Measurements from ENCODE around the gene ZNF436. TPM values are rescaled to one million over a fixed set of nuclear protein-coding genes. Genes with fewer than 3 reads are reported as not detected.

The ZNF436 gene
- total RNA-seq, 6 experiments from 2014 or later = 2.8 to 4.5 (median 3.4) TPM

DNA sequence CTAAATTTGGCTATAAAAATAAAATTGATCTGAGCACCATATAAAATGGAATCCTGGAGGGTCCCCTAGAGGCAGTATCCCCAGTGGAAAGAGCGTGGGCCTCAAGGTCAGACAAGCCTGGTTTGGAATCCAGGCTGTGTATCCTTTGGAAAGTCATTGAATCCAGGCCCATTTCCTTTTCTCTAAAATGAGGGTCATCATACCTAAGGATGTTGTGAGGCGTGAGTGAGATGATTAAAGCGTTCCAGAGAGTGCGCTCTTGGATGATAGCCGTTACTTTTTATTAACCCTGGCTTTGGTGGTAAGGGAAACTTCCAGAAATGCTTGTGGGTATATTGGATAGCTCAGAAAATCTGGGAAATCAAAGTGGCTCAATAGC lies 683 bp upstream of the ZNF436 start:
- DNase-seq = no peak
- no peaks in the 10 kb centered on the region for H3K27me3 ChIP-seq
- no peak overlapping the region for H3K4me3 ChIP-seq
- peaks cover 0 to 20% (median 7%) of the 10 kb centered on the region in 4 donors for H3K4me1 ChIP-seq
- peak overlapping the region; percentile 63 to 100 (median 98) for H3K27ac ChIP-seq
- WGBS (ENCODE audit: insufficient coverage, low coverage, low lambda C conversion rate, missing lambda C conversion rate) = 69% methylated on average over 5 of the region's 5 CpGs
- intact Hi-C loops (cut with DNase I) = no loop called here
- no peaks in the 10 kb centered on the region for H3K9me3 ChIP-seq
- ATAC-seq = no peak
- peaks cover 0 to 3% (median 0%) of the 10 kb centered on the region in 4 donors for H3K36me3 ChIP-seq
- TF ChIP-seq, protein P1, sequence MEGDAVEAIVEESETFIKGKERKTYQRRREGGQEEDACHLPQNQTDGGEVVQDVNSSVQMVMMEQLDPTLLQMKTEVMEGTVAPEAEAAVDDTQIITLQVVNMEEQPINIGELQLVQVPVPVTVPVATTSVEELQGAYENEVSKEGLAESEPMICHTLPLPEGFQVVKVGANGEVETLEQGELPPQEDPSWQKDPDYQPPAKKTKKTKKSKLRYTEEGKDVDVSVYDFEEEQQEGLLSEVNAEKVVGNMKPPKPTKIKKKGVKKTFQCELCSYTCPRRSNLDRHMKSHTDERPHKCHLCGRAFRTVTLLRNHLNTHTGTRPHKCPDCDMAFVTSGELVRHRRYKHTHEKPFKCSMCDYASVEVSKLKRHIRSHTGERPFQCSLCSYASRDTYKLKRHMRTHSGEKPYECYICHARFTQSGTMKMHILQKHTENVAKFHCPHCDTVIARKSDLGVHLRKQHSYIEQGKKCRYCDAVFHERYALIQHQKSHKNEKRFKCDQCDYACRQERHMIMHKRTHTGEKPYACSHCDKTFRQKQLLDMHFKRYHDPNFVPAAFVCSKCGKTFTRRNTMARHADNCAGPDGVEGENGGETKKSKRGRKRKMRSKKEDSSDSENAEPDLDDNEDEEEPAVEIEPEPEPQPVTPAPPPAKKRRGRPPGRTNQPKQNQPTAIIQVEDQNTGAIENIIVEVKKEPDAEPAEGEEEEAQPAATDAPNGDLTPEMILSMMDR (IDR thresholded peaks at IDR 0.05) = no peak
- TF ChIP-seq POLR2A (IDR thresholded peaks at IDR 0.05) = no peak

DNA sequence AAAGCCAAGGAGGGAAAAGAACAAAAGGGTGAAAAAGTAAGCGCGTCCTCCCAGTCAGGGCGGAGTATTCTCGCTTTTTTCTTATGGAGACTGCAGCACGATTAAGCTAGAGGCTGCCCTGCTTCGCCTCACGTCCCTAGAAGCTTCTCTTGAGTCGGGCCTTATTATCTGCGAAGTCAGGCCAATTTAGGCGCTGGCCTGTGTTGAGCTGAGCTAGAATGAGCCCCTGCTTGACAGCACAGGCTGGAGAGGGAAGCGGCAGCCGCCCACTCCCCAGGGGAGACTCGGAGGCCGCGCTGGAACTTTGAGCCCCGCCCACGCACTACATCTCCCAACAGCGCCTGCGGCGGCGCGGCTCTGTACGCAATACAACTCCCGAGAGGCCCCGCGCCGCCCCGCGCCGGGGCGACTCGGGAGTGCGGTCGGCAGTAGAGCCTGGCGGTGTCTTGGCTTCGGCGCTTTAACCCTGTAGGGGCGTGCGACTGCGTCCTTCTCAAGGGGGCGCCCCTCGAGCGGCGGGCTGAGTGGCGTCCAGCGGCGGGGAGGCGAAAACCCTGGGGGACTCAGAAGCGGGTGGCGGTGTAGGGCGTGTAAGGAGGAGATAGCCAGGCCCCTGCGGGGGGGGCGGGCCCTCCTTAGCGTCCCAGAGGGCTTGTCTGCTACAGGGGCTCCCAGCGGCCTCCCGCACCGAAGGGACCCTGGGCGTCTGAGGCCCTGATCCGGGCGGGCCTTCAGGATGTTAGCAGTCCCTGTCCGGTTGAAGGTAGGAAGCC lies 888 bp downstream of the ZNF436 start:
- Histone ChIP-seq H3K27me3 (no peaks in the 10 kb centered on the region), H3K4me1 (peaks cover 0 to 20% (median 7%) of the 10 kb centered on the region in 4 donors), H3K9me3 (peaks cover 0 to 11% (median 2%) of the 10 kb centered on the region in 4 donors), H3K27ac (peak overlapping the region; percentile 98 to 100 (median 98)), H3K4me3 (peak overlapping the region; percentile 75 to 91 (median 81)), H3K36me3 (peaks cover 0 to 7% (median 3%) of the 10 kb centered on the region in 4 donors)
- TF ChIP-seq POLR2A (IDR thresholded peaks at IDR 0.05) = peak; percentile 87
- TF ChIP-seq, protein P1 (IDR thresholded peaks at IDR 0.05) = peak in 1 of 4 donors; percentile 11
- ATAC-seq (peak; percentile 79 to 84 (median 82)), DNase-seq (peak; percentile 90 to 93 (median 92))
- intact Hi-C loops (cut with DNase I) = no loop called here
- 3% methylated on average over 8 of the region's 61 CpGs for WGBS (ENCODE audit: insufficient coverage, low coverage, low lambda C conversion rate, missing lambda C conversion rate)

DNA sequence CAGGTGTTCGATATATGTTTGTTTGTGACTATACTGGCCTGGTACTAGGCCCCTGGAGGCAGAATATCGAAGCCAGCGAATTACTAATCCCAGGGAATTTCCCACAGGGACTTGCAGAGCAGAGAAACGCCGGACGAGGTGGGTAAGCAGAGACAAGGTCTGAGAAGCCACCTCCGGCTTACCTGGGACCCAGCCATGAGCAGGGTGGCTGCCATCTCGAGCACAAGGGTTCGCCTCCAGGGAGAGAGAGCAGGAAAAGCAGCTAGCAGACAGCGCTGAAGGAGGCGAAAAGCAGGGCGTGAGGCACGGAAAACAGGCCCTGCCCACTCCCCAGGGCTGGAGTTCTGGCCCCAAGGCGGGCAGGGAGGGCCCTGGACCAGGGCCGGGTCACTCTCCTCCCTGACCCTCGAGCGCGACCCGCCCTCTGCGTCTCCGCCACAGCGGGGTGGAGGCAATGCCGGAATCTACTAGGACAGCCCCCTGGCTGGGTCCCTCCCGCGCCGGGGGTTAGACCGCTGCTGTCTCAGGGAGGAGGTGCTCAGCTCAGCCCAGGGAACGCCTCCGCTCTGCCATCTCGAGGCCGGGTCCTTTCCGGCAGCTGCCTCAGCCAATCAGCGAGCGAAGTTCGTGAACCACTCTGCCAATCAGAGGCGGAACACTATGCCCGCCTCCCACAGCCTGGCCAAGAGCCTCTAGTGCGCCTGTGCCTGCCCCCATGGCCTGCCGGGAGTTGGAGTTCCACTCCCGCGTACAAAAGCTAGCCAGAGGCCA lies 1.7 kb downstream of the ZNF436 start:
- H3K36me3 ChIP-seq = peaks cover 0 to 13% (median 5%) of the 10 kb centered on the region in 4 donors
- peaks cover 0 to 15% (median 4%) of the 10 kb centered on the region in 4 donors for H3K9me3 ChIP-seq
- TF ChIP-seq, protein P1 (IDR thresholded peaks at IDR 0.05) = peak in 3 of 4 donors; percentile 18 to 42 (median 37)
- TF ChIP-seq POLR2A (IDR thresholded peaks at IDR 0.05) = peak; percentile 85
- peak; percentile 99 to 100 (median 100) for DNase-seq
- no peaks in the 10 kb centered on the region for H3K27me3 ChIP-seq
- H3K4me3 ChIP-seq = peak overlapping the region; percentile 75 to 91 (median 81)
- peak; percentile 86 to 95 (median 91) for ATAC-seq
- 2% methylated on average over 18 of the region's 41 CpGs for whole genome bisulfite sequencing (ENCODE audit: insufficient coverage, low coverage, low lambda C conversion rate, missing lambda C conversion rate)
- peak overlapping the region; percentile 98 to 100 (median 98) for H3K27ac ChIP-seq
- H3K4me1 ChIP-seq = peaks cover 0 to 20% (median 7%) of the 10 kb centered on the region in 4 donors
- intact Hi-C loops (cut with DNase I) = no loop called here

DNA sequence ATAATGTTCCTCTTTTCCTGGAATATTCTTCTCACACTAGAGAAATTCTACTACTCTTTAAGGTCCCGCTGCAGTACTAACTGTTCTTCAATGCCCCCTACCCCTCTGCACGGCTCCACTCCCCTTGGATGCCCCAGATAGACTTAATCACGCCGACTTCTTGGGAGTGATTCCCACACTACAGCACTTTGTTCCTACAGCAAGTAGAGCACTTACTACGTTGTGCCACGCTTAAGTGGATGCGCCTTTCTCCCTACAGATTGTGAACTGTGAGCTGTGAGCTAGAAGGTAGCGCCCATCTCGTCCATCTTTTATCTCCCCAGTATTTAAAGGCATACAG lies 2.2 kb downstream of the ZNF436 start:
- Histone ChIP-seq H3K9me3 (peaks cover 0 to 18% (median 8%) of the 10 kb centered on the region in 4 donors), H3K27ac (peak overlapping the region; percentile 57 to 98 (median 86)), H3K27me3 (no peaks in the 10 kb centered on the region), H3K4me1 (peaks cover 0 to 20% (median 7%) of the 10 kb centered on the region in 4 donors), H3K36me3 (peaks cover 0 to 19% (median 10%) of the 10 kb centered on the region in 4 donors), H3K4me3 (peak overlapping the region; percentile 75 to 91 (median 81))
- DNase-seq (no peak), ATAC-seq (no peak)
- intact Hi-C loops (cut with DNase I) = no loop called here
- 62% methylated on average over 9 of the region's 9 CpGs for WGBS (ENCODE audit: insufficient coverage, low coverage, low lambda C conversion rate, missing lambda C conversion rate)
- TF ChIP-seq, protein P1 (IDR thresholded peaks at IDR 0.05) = no peak
- no peak for TF ChIP-seq POLR2A (IDR thresholded peaks at IDR 0.05)
